HEK293 (cell line): ENCODE measurements around the gene SYTL1.

Source experiments
- CTCF ChIP-seq: fragments of 450-650 bp; formaldehyde crosslinking; IDR thresholded peaks from 2 replicates; pipeline ENCODE4 v1.5.1; 2016; ENCODE audit warnings: missing biosample characterization, missing genetic modification characterization
- GLIS2 ChIP-seq: fragments of 450-650 bp; formaldehyde crosslinking; IDR thresholded peaks from 2 replicates; pipeline ENCODE4 v1.5.1; 2016; ENCODE audit warnings: missing biosample characterization, missing genetic modification characterization
- ZBTB11 ChIP-seq: fragments of 450-650 bp; formaldehyde crosslinking; conservative IDR thresholded peaks from 2 replicates; pipeline ENCODE4 v1.5.1; 2016; ENCODE audit warnings: low read depth, missing biosample characterization, missing genetic modification characterization
- ZNF580 ChIP-seq: fragments of 450-650 bp; formaldehyde crosslinking; IDR thresholded peaks from 2 replicates; pipeline ENCODE4 v1.5.1; 2016; ENCODE audit warnings: missing biosample characterization, missing genetic modification characterization
- ZNF76 ChIP-seq: fragments of 450-650 bp; formaldehyde crosslinking; IDR thresholded peaks from 2 replicates; pipeline ENCODE4; 2016; ENCODE audit warnings: low read depth, missing biosample characterization, missing genetic modification characterization, borderline replicate concordance
- ZNF830 ChIP-seq: fragments of 450-650 bp; IDR thresholded peaks from 2 replicates; pipeline ENCODE4 v1.5.0; 2018; ENCODE audit warnings: missing biosample characterization, missing genetic modification characterization, low read depth, mild to moderate bottlenecking, moderate library complexity
- TF ChIP-seq, protein P1 (sequence below): fragments of 450-650 bp; formaldehyde crosslinking; IDR thresholded peaks from 2 replicates; pipeline ENCODE4 v1.5.1; 2016; ENCODE audit warnings: missing biosample characterization, missing genetic modification characterization, low read depth
- TF ChIP-seq, protein P2 (sequence below): fragments of 450-650 bp; formaldehyde crosslinking; IDR thresholded peaks from 2 replicates; pipeline ENCODE4 v1.5.1; 2016; ENCODE audit warnings: missing biosample characterization, missing genetic modification characterization

GRCh38 chr1:27383039-27383605 is 41.3 kb downstream of the SYTL1 start, which contains the start of gene CD164L2:
- TF ChIP-seq, protein P1, sequence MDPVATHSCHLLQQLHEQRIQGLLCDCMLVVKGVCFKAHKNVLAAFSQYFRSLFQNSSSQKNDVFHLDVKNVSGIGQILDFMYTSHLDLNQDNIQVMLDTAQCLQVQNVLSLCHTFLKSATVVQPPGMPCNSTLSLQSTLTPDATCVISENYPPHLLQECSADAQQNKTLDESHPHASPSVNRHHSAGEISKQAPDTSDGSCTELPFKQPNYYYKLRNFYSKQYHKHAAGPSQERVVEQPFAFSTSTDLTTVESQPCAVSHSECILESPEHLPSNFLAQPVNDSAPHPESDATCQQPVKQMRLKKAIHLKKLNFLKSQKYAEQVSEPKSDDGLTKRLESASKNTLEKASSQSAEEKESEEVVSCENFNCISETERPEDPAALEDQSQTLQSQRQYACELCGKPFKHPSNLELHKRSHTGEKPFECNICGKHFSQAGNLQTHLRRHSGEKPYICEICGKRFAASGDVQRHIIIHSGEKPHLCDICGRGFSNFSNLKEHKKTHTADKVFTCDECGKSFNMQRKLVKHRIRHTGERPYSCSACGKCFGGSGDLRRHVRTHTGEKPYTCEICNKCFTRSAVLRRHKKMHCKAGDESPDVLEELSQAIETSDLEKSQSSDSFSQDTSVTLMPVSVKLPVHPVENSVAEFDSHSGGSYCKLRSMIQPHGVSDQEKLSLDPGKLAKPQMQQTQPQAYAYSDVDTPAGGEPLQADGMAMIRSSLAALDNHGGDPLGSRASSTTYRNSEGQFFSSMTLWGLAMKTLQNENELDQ (tag by site-specific recombination) = no peak
- TF ChIP-seq CTCF (no peak), ZNF830 (tag by site-specific recombination) (no peak), ZNF580 (tag by site-specific recombination) (no peak), ZBTB11 (tag by site-specific recombination) (no peak), ZNF76 (tag by site-specific recombination) (no peak), GLIS2 (no peak)
- TF ChIP-seq, protein P2, sequence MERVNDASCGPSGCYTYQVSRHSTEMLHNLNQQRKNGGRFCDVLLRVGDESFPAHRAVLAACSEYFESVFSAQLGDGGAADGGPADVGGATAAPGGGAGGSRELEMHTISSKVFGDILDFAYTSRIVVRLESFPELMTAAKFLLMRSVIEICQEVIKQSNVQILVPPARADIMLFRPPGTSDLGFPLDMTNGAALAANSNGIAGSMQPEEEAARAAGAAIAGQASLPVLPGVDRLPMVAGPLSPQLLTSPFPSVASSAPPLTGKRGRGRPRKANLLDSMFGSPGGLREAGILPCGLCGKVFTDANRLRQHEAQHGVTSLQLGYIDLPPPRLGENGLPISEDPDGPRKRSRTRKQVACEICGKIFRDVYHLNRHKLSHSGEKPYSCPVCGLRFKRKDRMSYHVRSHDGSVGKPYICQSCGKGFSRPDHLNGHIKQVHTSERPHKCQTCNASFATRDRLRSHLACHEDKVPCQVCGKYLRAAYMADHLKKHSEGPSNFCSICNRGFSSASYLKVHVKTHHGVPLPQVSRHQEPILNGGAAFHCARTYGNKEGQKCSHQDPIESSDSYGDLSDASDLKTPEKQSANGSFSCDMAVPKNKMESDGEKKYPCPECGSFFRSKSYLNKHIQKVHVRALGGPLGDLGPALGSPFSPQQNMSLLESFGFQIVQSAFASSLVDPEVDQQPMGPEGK = no peak
